ENCODE results near the gene SFPQ.
A peak's percentile ranks its signal among the peaks of the same experiment; 100 is the strongest.

The SFPQ gene

GRCh38 chr1:35186239-35186638 is 6.7 kb downstream of the SFPQ start:
- DNase-seq (no peak), ATAC-seq (ENCODE audit: insufficient read depth, low read depth) (no peak)
- TF ChIP-seq CTCF (IDR thresholded peaks at IDR 0.05; ENCODE audit: borderline replicate concordance, extremely low read depth, low read length, poor library complexity, severe bottlenecking) (no peak), EZH2 (IDR thresholded peaks at IDR 0.05; ENCODE audit: borderline replicate concordance, low read depth, low read length, severe bottlenecking) (no peak)
- Histone ChIP-seq H3K27me3 (ENCODE audit: insufficient read depth, low read length, poor library complexity) (no peaks in the 10 kb centered on the region), H3K4me1 (ENCODE audit: insufficient read depth, low read length) (peaks cover 80% of the 10 kb centered on the region), H3K4me3 (ENCODE audit: low read depth in 1 of 2, low read length in 2 of 2) (peak overlapping the region in 1 of 2 experiments; percentile 39; a peak in 1 of 4 replicates), H4K20me1 (ENCODE audit: insufficient read depth, low read length) (peaks cover 98% of the 10 kb centered on the region), H3K27ac (ENCODE audit: low read length) (no peak overlapping the region), H3K36me3 (ENCODE audit: insufficient read depth, low read length) (peaks cover 100% of the 10 kb centered on the region), H2AFZ (ENCODE audit: low read depth, low read length) (no peak overlapping the region), H3K4me2 (ENCODE audit: insufficient read depth, low read length) (peak overlapping the region; percentile 70), H3K9me3 (ENCODE audit: insufficient read depth, low read length, severe bottlenecking) (no peaks in the 10 kb centered on the region), H3K9ac (ENCODE audit: low read depth, low read length) (no peak overlapping the region), H3K79me2 (ENCODE audit: insufficient read depth, low read length) (peaks cover 99% of the 10 kb centered on the region)

DNA sequence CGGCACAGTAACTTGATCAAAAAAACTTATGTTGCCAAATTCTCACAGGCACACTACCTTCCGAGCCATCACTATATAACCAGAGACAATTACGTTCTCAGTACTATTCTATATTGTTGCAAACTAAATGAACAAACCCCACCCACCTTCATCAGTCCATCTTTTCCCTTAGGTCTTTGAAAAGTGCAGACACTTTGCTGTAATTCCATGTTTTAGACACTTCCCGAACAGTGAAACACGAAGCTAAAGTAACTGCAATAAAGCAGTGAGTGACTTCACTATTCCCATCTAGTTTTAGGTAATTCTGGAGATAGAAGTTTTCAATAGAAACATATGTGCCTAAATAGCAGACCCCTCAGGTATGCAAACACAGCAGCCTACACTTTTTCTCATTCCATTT is 7.7 kb downstream of the SFPQ start:
- Histone ChIP-seq H3K4me2 (ENCODE audit: insufficient read depth, low read length) (peak overlapping the region; percentile 70), H2AFZ (ENCODE audit: low read depth, low read length) (no peak overlapping the region), H4K20me1 (ENCODE audit: insufficient read depth, low read length) (peaks cover 98% of the 10 kb centered on the region), H3K4me1 (ENCODE audit: insufficient read depth, low read length) (peaks cover 70% of the 10 kb centered on the region), H3K27me3 (ENCODE audit: insufficient read depth, low read length, poor library complexity) (no peaks in the 10 kb centered on the region), H3K27ac (ENCODE audit: low read length) (no peak overlapping the region), H3K9ac (ENCODE audit: low read depth, low read length) (no peak overlapping the region), H3K36me3 (ENCODE audit: insufficient read depth, low read length) (peaks cover 100% of the 10 kb centered on the region), H3K4me3 (ENCODE audit: low read depth in 1 of 2, low read length in 2 of 2) (no peak overlapping the region), H3K79me2 (ENCODE audit: insufficient read depth, low read length) (peaks cover 99% of the 10 kb centered on the region), H3K9me3 (ENCODE audit: insufficient read depth, low read length, severe bottlenecking) (no peaks in the 10 kb centered on the region)
- ATAC-seq (ENCODE audit: insufficient read depth, low read depth), result no peak
- TF ChIP-seq CTCF (IDR thresholded peaks at IDR 0.05; ENCODE audit: borderline replicate concordance, extremely low read depth, low read length, poor library complexity, severe bottlenecking) (no peak), EZH2 (IDR thresholded peaks at IDR 0.05; ENCODE audit: borderline replicate concordance, low read depth, low read length, severe bottlenecking) (no peak)
- DNase-seq, result no peak

- peaks cover 65% of the 10 kb centered on the region for H3K4me1 ChIP-seq (ENCODE audit: insufficient read depth, low read length)
- H3K27me3 ChIP-seq (ENCODE audit: insufficient read depth, low read length, poor library complexity), result no peaks in the 10 kb centered on the region
- peak overlapping the region; percentile 70; the same call in 1 of the 2 replicates for H3K4me2 ChIP-seq (ENCODE audit: insufficient read depth, low read length)
- no peak overlapping the region for H3K27ac ChIP-seq (ENCODE audit: low read length)
- no peak overlapping the region for H3K4me3 ChIP-seq (ENCODE audit: low read depth in 1 of 2, low read length in 2 of 2)
- H3K9me3 ChIP-seq (ENCODE audit: insufficient read depth, low read length, severe bottlenecking), result no peaks in the 10 kb centered on the region
- H4K20me1 ChIP-seq (ENCODE audit: insufficient read depth, low read length), result peaks cover 98% of the 10 kb centered on the region
- no peak for ATAC-seq (ENCODE audit: insufficient read depth, low read depth)
- TF ChIP-seq CTCF (IDR thresholded peaks at IDR 0.05; ENCODE audit: borderline replicate concordance, extremely low read depth, low read length, poor library complexity, severe bottlenecking), result no peak
- no peak overlapping the region for H2AFZ ChIP-seq (ENCODE audit: low read depth, low read length)
- DNase-seq, result no peak
- H3K36me3 ChIP-seq (ENCODE audit: insufficient read depth, low read length), result peaks cover 100% of the 10 kb centered on the region
- H3K9ac ChIP-seq (ENCODE audit: low read depth, low read length), result no peak overlapping the region
- H3K79me2 ChIP-seq (ENCODE audit: insufficient read depth, low read length), result peaks cover 99% of the 10 kb centered on the region
Measured at GRCh38 chr1:35184495-35185199, 8.3 kb downstream of the SFPQ start.

Data from DND-41 (cell line).